ENCODE data around the gene ARF6. TPM values are rescaled to one million over a fixed set of nuclear protein-coding genes. Genes with fewer than 3 reads are reported as not detected.

The ARF6 gene
- total RNA-seq, 1 experiment from 2014 or later: 32.7 TPM

- DNase-seq (ENCODE audit: low spot score): no peak
These were observed 48.0 kb downstream of the ARF6 start for GRCh38 chr14:49940808-49941421.

- no peak for DNase-seq (ENCODE audit: low spot score)
These were observed 49.2 kb downstream of the ARF6 start for GRCh38 chr14:49942090-49942489.

- no peak for DNase-seq (ENCODE audit: low spot score)
These were observed 51.6 kb downstream of the ARF6 start for GRCh38 chr14:49944501-49944900.

DNA sequence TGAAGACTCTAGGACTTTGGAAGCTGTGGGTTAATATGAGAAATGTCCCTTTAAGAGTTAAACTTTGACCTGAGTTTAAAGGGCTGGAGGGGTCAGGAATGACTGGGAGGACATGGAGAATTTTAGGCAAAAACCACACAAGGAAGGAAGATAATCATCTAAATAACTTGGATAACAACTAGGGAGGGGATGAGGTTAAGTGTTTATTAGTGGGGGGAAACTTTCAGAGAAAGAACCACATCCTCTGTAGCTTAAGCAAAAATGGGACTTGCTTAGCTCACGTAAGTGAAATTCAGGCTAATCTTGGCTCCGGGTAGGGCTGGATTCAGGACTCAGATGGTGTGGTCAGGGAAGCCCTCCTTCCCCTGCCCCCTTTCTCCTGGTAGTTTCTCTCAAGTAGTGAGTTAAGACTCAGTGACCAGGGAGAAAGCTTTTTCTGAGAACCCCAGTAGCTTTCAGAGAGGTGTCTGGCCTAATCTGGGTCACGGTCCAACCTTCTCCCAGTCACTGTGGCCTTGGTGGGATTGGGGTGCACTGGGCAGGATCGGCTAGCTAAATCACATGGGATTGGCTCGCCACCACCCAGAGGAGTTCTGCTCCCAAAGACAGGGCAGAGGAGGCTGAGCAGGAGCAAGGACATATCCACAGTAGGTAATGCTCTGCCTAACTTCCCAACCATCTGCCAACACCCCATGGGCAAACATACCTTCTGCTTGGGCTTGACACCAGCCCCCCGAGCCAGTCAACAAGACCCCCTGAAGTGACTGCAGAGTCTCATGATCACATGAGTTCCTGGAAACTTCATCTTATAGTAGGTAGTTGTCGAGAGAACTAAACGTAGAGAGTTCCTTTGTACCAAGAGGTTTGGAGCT, 52.8 kb downstream of the ARF6 start:
- DNase-seq (ENCODE audit: low spot score): peak; percentile 37

Other genes starting within 250 kb of the ARF6 start
- 32.5 and 52.2 TPM in 2 replicates for gene POLE2, start 204.9 kb upstream of the ARF6 start, total RNA-seq (2014; rRNA removed; shearing (Covaris generic))
- gene KLHDC1, start 200.0 kb upstream of the ARF6 start, total RNA-seq (2014; rRNA removed; shearing (Covaris generic)): 0.46 and 1.4 TPM in 2 replicates
- gene KLHDC2, start 124.9 kb upstream of the ARF6 start, total RNA-seq (2014; rRNA removed; shearing (Covaris generic)): 41.2 and 42.4 TPM in 2 replicates
- 30.3 and 31.7 TPM in 2 replicates for gene NEMF, start 40.3 kb upstream of the ARF6 start, total RNA-seq (2014; rRNA removed; shearing (Covaris generic))
- 5.1 and 5.8 TPM in 2 replicates for gene VCPKMT, start 223.5 kb downstream of the ARF6 start, total RNA-seq (2014; rRNA removed; shearing (Covaris generic))

Measured in H4 (cell line).